Tracheal epithelial cell (primary cell): ENCODE data around the gene CARD8. TPM values are rescaled to one million over a fixed set of nuclear protein-coding genes. Genes with fewer than 3 reads are reported as not detected.

Source experiments
- total RNA-seq: library from RNA; depleted of rRNA; stranded (reverse); fragments of >200 nt; gene quantifications from 2 replicates; pipeline ENCODE4 v1.2.1, GENCODE V29; 2014

The CARD8 gene
- total RNA-seq, result 5.1 and 6.2 TPM in 2 replicates

DNA sequence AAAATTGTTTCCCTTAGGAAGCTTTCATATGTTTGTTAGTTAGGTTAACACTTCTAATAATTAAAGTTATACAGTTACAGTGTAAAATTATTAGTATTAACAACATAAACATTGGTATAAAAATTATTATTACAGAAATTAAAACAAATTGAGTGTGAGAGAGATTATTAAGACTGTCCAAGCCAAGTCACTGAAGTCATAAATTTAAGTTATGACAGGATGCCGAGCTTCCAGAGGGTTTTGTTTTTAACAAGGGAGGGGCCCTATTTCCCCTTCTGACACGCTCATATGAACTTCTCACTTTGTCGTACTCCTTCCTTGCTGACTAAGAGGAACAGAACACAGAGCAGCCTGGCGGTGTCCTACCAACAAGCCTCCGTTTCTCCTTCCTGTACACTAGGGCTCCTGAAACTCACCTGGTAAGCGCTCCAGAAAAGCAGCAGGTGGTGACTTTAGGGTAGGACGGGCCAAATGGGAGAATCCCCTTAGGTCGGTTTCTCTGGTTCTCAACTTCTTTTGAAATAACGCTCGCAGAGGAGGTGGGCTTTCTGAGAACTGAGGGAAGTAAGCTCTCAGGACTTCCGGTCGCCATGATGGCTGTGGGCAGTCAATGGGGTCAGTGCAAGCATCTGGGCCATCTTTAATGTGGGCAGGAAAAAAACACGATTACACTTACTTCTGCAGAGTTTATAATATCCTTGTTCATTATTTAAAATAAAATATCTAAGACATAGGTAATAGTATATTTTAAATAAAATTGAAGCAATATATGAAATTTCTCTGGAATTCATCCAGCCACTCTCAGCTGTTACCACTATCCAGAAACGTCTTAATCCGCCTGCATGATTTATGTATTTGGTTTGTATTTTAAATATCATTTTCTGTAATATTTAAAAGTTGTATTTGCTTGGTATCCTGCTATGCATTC, at the start of gene CARD8:
Gene CARD8 (minus strand): TSS at position 537 of the 928 bp plus-strand sequence. CDS start 14,892 bp downstream, outside the sequence.

GRCh38 chr19:48169939-48170803, 85.5 kb downstream of the CARD8 start, which contains the start of the genes LIG1 and ZSWIM9:
Gene LIG1, minus strand, starts transcription at chr19:48170344. Its CDS starts 4,778 bp downstream, at chr19:48165566.
Gene ZSWIM9, plus strand, starts transcription at chr19:48170680. Its CDS starts 1,123 bp downstream, at chr19:48171803.

Other genes with a start within 250 kb of the CARD8 start
- not detected in 2 replicates for gene CABP5, start 211.8 kb downstream of the CARD8 start, total RNA-seq
- gene PLA2G4C, start 145.1 kb downstream of the CARD8 start, total RNA-seq, result 1.5 and 9.6 TPM in 2 replicates
- gene LIG1, start 85.6 kb downstream of the CARD8 start, total RNA-seq, result 4.7 and 9.4 TPM in 2 replicates
- 1.7 and 3.1 TPM in 2 replicates for gene ZSWIM9, start 85.2 kb downstream of the CARD8 start, total RNA-seq
- 0.21 and 1.2 TPM in 2 replicates for gene ZNF114, start 14.2 kb upstream of the CARD8 start, total RNA-seq
- gene EMP3, start 69.6 kb upstream of the CARD8 start, total RNA-seq, result 2.8 and 30.6 TPM in 2 replicates
- 2.2 and 2.6 TPM in 2 replicates for gene TMEM143, start 108.0 kb upstream of the CARD8 start, total RNA-seq
- gene SYNGR4, start 108.5 kb upstream of the CARD8 start, total RNA-seq, result not detected in 2 replicates
- gene KDELR1, start 135.6 kb upstream of the CARD8 start, total RNA-seq, result 46.5 and 49.0 TPM in 2 replicates
- under 0.01 and 0.24 TPM in 2 replicates for gene GRIN2D, start 137.8 kb upstream of the CARD8 start, total RNA-seq
- gene GRWD1, start 190.1 kb upstream of the CARD8 start, total RNA-seq, result 32.4 and 48.0 TPM in 2 replicates
- 0.48 and 1.3 TPM in 2 replicates for gene KCNJ14, start 199.7 kb upstream of the CARD8 start, total RNA-seq
- gene CYTH2, start 213.5 kb upstream of the CARD8 start, total RNA-seq, result 11.3 and 35.7 TPM in 2 replicates